Adrenal gland (tissue), 12 donors: ENCODE results near the gene NSUN6. TPM values are rescaled to one million over a fixed set of nuclear protein-coding genes. Genes with fewer than 3 reads are reported as not detected.

Experiments used
- DNase-seq, 7 donors: peaks; one replicate each; pipeline ENCODE4 v3.0.0-alpha.2; 2019 to 2020
- H3K27ac ChIP-seq, 5 donors: fragments of 200-600 bp; sonication (generic) in 4 of 5; 1 replicate in 3 of 5; 2 replicates in 2 of 5; pipeline versions ENCODE4 v1.5.1 to v1.8.0; 2016 to 2020; ENCODE audit warnings: mild to moderate bottlenecking in 1 of 5
- H3K27me3 ChIP-seq: fragments of 200-600 bp; 2 replicates; pipeline ENCODE4 v1.8.0; 2021
- H3K36me3 ChIP-seq, 2 donors: fragments of 200-600 bp; replicated peaks in 1 of 2; 1 replicate in 1 of 2; 2 replicates in 1 of 2; pipeline versions ENCODE4 v1.5.1 to v1.8.0; 2018 to 2022
- H3K4me1 ChIP-seq, 2 donors: fragments of 200-600 bp; replicated peaks in 1 of 2; 1 replicate in 1 of 2; 2 replicates in 1 of 2; pipeline versions ENCODE4 v1.5.1 to v1.8.0; 2018 to 2021
- H3K4me3 ChIP-seq, 4 donors: fragments of 200-600 bp; sonication (generic) in 3 of 4; one replicate each; pipeline ENCODE4 v1.5.1; 2016 to 2018
- H3K9me3 ChIP-seq, 3 donors: fragments of 200-600 bp; sonication (generic) in 1 of 3; replicated peaks in 1 of 3; 1 replicate in 2 of 3; 2 replicates in 1 of 3; pipeline versions ENCODE4 v1.5.1 to v1.8.0; 2016 to 2021
- POLR2A ChIP-seq, 2 donors: fragments of 450-650 bp; IDR thresholded peaks; one replicate each; pipeline ENCODE4 v1.6.1; 2017; ENCODE audit warnings: antibody characterized with exemption in 2 of 2, mild to moderate bottlenecking in 2 of 2, moderate library complexity in 1 of 2
- WGBS, 4 donors: extraction: QIAGEN DNeasy Blood & Tissue Kit in 2 of 4; methylation state at CpG; one replicate each; pipeline versions ENCODE4 v1.1.5 to v1.1.7; 2013 to 2017; 5-methylcytosine and 5-hydroxymethylcytosine counted together
- intact Hi-C, 2 donors: fragments of 100-400 bp; cut with DNase I; formaldehyde crosslinking; loops; one replicate each; pipeline versions ENCODE4 v1.14.1 to v1.15.0; 2022 to 2023
- polyA plus RNA-seq, 3 donors: library from polyadenylated mRNA; stranded (reverse); fragments of 200-250 nt in 2 of 3; fragments of 350-450 nt in 1 of 3; fragmentation: Illumina TruSeq in 1 of 3; extraction: RNeasy Lipid Tissue Mini Kit (QIAGEN cat#74804) in 1 of 3; gene quantifications; one replicate each; pipeline ENCODE4 v1.2.3, GENCODE V29; 2013 to 2014
- total RNA-seq, 9 donors: library from RNA; depleted of rRNA in 4 of 9; stranded (reverse); fragments of >200 nt in 4 of 9; fragments of 120-200 nt in 1 of 9; fragmentation: NEBNext Ultra II Directional in 1 of 9; extraction: Animal tissue kit (Norgen Biotek cat#: 25700) in 1 of 9; gene quantifications; one replicate each; pipeline versions ENCODE4 v1.1.0 to v1.2.4, GENCODE V29; 2013 to 2023
- TF ChIP-seq, protein P1 (sequence below), 6 experiments: fragments of 450-650 bp in 4 of 6; fragments of 200-600 bp in 2 of 6; sonication (generic) in 1 of 6; IDR thresholded peaks; 1 replicate in 5 of 6; 2 replicates in 1 of 6; pipeline versions ENCODE4 v1.5.1 to v1.8.0; 2016 to 2021; ENCODE audit warnings: antibody characterized with exemption in 6 of 6, mild to moderate bottlenecking in 2 of 6, moderate library complexity in 1 of 6
- donor health status: healthy with polysubstance abuse.
- donor health status: Bipolar disorder and iron deficiency.
- donor health status: DM: yes; HTN: yes; CAD: no.
- donor health status: DM: no; HTN: no; CAD: no.
- donor health status: DM: no; HTN: no; CAD: no.
- donor health status: DM: yes; HTN: yes; CAD: no.

Gene NSUN6
- total and polyA plus RNA-seq, 12 donors = 5.1 to 33.3 (median 17.4) TPM

DNA sequence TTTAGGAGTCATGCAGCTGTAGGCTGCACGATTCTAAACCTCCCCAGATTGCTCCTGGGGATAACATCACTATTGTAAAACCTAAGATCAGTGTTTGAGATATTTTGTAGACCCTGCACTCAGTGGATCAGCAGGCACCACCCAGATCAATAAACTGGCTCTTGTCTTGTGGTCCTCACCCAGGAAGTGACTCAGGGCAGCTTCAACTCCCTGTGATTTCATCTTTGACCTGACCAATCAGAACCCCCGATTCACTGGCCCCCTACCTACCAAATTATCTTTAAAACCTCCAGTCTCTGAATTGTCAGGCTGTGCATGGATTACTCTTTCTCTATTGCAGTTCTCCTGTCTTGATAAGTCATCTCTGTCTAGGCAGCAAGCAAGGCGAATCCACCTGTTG, 33.6 kb upstream of the NSUN6 start:
- Histone ChIP-seq H3K4me3 (no peak overlapping the region), H3K27me3 (no peaks in the 10 kb centered on the region), H3K27ac (no peak overlapping the region), H3K36me3 (no peaks in the 10 kb centered on the region), H3K9me3 (no peaks in the 10 kb centered on the region), H3K4me1 (no peaks in the 10 kb centered on the region)
- intact Hi-C loops = no loop called here
- no peak for DNase-seq
- TF ChIP-seq, protein P1, sequence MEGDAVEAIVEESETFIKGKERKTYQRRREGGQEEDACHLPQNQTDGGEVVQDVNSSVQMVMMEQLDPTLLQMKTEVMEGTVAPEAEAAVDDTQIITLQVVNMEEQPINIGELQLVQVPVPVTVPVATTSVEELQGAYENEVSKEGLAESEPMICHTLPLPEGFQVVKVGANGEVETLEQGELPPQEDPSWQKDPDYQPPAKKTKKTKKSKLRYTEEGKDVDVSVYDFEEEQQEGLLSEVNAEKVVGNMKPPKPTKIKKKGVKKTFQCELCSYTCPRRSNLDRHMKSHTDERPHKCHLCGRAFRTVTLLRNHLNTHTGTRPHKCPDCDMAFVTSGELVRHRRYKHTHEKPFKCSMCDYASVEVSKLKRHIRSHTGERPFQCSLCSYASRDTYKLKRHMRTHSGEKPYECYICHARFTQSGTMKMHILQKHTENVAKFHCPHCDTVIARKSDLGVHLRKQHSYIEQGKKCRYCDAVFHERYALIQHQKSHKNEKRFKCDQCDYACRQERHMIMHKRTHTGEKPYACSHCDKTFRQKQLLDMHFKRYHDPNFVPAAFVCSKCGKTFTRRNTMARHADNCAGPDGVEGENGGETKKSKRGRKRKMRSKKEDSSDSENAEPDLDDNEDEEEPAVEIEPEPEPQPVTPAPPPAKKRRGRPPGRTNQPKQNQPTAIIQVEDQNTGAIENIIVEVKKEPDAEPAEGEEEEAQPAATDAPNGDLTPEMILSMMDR (IDR thresholded peaks at IDR 0.05) = no peak
- no peak for TF ChIP-seq POLR2A (IDR thresholded peaks at IDR 0.05)
- 75 to 89% (median 85%) methylated on average over 3 of the region's 3 CpGs for WGBS, 4 donors

DNA sequence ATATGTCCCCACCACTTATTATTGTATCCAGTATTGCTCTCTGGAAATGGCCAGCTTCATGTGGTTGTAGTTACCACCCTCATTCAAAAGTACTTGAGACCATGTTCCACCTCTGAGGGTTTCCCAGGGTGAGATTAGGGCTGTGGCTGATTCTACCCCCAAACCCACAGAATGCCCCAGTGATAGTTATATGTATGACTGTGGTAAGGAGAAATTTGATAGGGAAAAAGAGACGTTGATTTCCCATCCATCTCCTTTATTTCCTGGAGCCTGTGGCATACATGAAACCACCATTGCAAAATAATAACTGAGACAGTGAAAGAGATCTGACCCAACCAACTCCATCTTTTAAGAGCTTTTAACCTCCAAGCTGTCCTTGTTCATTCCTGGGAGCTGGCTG, 33.0 kb upstream of the NSUN6 start:
- no peak for TF ChIP-seq POLR2A (IDR thresholded peaks at IDR 0.05)
- TF ChIP-seq, protein P1 (IDR thresholded peaks at IDR 0.05) = no peak
- DNase-seq = no peak
- Histone ChIP-seq H3K36me3 (no peaks in the 10 kb centered on the region), H3K9me3 (no peaks in the 10 kb centered on the region), H3K27me3 (no peaks in the 10 kb centered on the region), H3K4me1 (no peaks in the 10 kb centered on the region), H3K27ac (no peak overlapping the region), H3K4me3 (no peak overlapping the region)
- 35 to 74% (median 63%) methylated on average over 1 of the region's 1 CpG for WGBS, 4 donors
- intact Hi-C loops = no loop called here

GRCh38 chr10:18683427-18683826, 32.0 kb upstream of the NSUN6 start:
- H3K4me1 ChIP-seq = no peaks in the 10 kb centered on the region
- TF ChIP-seq, protein P1 (IDR thresholded peaks at IDR 0.05) = no peak
- no peak overlapping the region for H3K27ac ChIP-seq
- no peaks in the 10 kb centered on the region for H3K27me3 ChIP-seq
- no peak for DNase-seq
- H3K36me3 ChIP-seq = no peaks in the 10 kb centered on the region
- H3K4me3 ChIP-seq = no peak overlapping the region
- no peaks in the 10 kb centered on the region for H3K9me3 ChIP-seq
- intact Hi-C loops = no loop called here
- WGBS, 4 donors = 34 to 38% (median 36%) methylated on average over 1 of the region's 1 CpG

- H3K27ac ChIP-seq = no peak overlapping the region
- no peak for DNase-seq
- WGBS, 4 donors = 76 to 88% (median 86%) methylated on average over 4 of the region's 4 CpGs
- no peak overlapping the region for H3K4me3 ChIP-seq
- H3K9me3 ChIP-seq = no peaks in the 10 kb centered on the region
- intact Hi-C loops = no loop called here
- TF ChIP-seq POLR2A (IDR thresholded peaks at IDR 0.05) = no peak
- TF ChIP-seq, protein P1 (IDR thresholded peaks at IDR 0.05) = no peak
- H3K4me1 ChIP-seq = no peaks in the 10 kb centered on the region
- no peaks in the 10 kb centered on the region for H3K36me3 ChIP-seq
- H3K27me3 ChIP-seq = no peaks in the 10 kb centered on the region
These were observed 30.6 kb upstream of the NSUN6 start for GRCh38 chr10:18681971-18682411.
